D341Med (cell line): Measurements from ENCODE around the gene SCP2.
"Not testable (repeated sequence)": the region's sequence is repeated elsewhere in the genome, so short reads cannot be mapped to it uniquely, and the experiment has no call there.

Source experiments
- DNase-seq: peaks from one replicate; pipeline ENCODE4 v3.0.0; 2012; ENCODE audit warnings: low spot score

SCP2 gene

DNA sequence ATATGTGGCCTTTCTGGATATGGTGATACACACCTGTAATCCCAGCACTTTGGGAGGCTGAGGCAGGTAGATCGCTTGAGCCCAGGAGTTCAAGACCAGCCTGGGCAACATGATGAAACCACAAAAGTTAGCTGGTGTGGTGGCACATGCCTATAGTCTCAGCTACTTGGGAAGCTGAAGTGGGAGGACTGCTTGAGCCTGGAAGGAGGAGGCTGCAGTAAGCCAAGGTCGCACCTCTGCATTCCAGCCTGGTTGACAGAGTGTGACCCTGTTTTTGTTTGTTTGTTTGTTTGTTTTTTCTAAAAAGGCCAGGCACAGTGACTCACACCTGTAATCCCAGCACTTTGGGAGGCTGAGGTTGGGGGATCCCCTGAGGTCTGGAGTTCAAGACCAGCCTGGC is 42.2 kb downstream of the SCP2 start:
- DNase-seq, result not testable (repeated sequence)

DNA sequence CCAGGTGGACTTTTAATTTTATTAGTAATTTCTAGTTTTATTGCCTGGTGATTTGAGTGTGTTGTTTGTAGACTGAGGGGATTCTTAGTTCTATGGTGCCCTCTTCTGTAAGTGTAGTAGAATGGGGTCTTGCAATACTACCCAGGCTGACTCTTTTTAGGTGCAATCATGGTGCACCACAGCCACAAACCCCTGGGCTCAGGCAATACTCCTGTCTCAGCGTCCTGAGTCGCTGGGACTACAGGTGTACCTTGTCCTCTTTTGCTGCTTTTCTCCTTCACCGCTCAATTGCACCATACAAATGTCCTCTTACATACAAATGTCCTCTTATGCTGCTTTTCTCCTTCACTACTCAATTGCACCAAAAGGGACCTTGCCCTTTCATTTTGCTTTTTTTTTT is 43.1 kb downstream of the SCP2 start:
- peak; percentile 41 for DNase-seq

DNA sequence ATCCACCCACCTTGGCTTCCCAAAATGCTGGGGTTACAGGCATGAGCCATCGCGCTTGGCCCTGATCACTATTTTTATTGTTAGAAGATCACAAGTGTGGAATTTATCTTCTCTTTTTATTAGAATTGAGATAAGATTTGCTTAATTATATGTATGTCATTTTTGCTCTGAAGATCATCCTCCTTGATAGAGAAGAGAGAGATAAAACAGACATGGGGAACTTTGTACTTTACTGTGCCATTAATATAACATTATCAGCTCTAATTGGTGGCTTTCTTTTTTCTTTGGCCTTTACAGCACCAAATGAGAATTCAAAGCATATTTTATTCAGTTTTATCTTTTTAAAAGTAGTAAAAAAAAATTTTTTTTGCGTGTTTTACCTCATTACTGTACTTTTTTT is 46.8 kb downstream of the SCP2 start:
- DNase-seq, result no peak

DNA sequence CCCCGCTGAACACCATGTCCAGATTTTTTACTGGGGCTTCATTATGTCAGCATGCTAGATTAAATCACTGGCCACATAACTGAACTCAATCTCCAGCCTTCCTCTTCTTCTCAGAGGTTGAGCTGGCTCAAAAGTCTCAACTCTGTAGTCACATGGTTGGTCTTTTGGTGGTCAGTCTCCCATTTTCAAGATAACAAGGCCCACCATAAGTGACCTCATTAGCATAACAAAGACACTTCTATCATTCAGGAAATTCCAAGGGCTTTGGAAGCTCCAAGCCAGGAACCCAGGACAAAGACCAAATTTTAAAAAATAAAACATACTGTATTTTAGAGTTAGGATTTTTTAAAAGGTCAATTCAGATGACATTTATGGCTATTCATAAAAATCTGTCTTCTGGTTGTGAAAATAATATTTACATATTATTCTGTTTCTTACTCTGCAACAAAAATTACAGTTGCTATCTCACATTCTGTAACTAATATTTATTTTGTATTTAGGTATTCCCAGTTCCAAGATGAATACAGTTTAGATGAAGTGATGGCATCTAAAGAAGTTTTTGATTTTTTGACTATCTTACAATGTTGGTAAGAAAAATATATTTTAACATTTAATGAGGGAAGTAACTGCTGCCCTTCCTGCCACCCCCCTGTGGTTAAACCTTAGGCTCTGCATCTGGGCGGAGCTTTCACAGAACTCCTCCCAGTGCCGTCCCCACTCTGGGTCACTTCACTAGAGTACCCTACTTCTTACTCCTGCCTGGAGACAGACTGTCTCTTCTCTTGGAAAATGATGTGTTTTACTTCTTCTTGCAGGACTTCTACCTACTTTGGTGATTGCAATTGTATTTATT is 49.3 kb downstream of the SCP2 start:
- DNase-seq, result no peak

DNA sequence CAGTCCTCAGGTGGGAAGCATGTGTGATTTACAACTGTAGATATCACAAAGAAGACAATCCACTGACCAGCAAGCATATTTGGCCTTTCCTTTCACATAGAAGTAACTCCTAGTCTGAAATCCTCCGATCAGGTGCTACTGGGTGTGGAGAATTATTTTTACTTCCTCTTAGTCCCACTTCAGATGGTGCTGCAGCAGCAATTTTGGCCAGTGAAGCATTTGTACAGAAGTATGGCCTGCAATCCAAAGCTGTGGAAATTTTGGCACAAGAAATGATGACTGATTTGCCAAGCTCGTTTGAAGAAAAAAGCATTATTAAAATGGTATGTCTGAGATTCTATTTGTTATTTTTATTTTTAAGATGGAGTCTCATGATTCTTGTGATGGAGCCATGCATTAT is 51.0 kb downstream of the SCP2 start:
- no peak for DNase-seq

DNA sequence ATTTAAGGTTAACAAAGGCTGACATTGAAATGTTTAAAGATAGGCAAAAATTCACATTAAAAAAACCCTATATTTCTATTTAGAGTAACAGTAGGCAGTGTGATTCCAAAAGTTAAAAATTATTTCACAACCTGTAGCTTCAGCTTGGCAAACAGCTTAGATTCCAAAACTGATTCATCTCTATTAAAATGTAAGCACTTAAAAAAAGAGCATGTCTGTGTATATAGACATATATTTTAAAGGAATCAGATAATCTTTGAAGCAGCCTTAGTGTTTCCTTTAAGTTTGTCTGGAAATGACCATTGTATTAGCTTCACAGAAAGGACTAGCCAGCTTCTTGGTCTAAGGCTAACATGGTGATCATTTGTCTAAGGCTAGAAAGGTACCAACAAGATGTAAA is 65.7 kb downstream of the SCP2 start:
- DNase-seq, result not testable (repeated sequence)

DNA sequence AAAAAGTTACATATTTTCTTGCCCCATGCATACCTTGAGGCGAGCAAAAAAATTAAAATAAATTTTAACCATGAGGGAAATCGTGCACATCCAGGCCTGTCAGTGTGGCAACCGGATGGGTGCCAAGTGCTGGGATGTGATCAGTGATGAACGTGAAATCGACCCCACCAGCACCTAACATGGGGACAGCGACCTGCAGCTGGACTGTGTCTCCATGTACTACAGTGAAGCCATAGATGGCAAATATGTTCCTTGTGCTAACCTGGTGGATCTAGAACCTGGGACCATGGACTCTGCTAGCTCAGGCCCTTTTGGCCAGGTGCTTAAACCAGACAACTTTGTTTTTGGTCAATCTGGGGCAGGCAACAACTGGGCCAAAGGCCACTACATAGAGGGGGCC is 67.6 kb downstream of the SCP2 start:
- no peak for DNase-seq

DNA sequence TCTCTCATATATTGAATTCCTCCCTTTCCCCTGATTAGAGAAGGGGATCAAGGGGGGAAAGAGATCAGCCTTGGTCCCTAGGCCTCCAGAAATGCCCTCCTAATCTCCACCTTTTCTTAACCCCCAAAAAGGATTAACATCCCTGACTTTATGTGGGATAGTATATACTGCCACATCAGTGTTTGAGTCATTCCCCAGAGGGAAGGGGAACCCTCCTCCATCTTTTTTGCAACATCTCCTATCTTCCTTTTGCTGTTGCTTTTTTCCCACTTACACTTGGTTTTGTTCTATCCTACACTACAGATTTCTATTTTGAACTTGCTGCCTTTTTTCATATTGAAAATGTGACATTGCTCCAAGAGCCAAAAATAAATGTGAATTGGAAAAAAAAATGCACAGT is 69.6 kb downstream of the SCP2 start:
- DNase-seq, result no peak

DNA sequence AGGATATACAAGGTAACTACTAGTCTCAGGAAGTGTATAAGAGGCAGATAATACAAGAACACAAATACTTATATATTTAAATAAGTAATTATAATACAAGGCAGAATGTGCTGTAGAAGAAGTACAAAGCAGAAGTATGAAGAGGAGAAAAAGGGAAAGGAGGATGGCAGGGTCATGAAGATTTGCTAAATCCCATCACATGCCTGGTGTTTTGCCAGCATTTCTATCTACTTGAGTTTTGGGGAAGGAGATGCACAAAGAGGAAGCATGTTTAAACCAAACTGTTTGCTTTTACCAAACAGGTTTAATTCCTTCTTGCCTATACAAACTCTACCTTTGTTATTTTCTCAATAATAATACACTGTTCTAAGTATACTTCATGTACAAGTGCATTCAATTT is 74.1 kb downstream of the SCP2 start:
- DNase-seq, result no peak

DNA sequence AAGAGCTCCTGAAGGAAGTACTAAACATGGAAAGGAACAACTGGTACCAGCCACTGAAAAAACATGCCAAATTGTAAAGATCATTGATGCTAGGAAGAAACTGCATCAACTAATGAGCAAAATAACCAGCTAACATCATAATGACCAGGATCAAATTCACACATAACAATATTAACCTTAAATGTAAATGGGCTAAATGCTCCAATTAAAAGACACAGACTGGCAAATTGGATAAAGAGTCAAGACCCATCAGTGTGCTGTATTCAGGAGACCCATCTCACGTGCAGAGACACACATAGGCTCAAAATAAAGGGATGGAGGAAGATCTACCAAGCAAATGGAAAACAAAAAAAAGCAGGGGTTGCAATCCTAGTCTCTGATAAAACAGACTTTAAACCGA is 79.5 kb downstream of the SCP2 start:
- DNase-seq, result not testable (repeated sequence)

DNA sequence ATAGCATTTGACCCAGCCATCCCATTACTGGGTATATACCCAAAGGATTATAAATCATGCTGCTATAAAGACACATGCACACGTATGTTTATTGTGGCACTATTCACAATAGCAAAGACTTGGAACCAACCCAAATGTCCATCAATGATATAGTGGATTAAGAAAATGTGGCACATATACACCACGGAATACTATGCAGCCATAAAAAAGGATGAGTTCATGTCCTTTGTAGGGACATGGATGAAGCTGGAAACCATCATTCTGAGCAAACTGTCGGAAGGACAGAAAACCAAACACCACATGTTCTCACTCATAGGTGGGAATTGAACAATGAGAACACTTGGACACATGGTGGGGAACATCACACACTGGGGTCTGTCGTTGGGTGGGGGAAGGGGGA is 83.2 kb downstream of the SCP2 start:
- DNase-seq, result not testable (repeated sequence)

DNA sequence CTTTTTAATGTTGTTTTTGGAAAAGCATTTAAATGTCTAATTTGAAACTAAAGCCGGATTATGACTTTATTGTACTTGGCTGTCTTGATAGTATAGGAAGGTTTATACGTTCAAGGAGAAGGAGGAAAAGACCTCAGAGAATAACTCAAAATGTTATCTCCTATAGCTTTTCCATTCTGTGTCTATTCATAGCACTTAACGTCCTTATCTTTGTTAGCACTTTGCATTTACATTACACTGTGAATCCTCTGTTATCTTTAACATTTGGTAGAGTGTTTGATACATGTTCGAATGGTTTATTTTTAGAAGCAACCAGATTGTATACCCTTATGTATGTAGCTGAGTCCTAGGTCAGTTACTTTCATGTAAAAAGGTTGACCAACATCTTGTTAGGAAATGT is 84.1 kb downstream of the SCP2 start:
- DNase-seq, result no peak

DNA sequence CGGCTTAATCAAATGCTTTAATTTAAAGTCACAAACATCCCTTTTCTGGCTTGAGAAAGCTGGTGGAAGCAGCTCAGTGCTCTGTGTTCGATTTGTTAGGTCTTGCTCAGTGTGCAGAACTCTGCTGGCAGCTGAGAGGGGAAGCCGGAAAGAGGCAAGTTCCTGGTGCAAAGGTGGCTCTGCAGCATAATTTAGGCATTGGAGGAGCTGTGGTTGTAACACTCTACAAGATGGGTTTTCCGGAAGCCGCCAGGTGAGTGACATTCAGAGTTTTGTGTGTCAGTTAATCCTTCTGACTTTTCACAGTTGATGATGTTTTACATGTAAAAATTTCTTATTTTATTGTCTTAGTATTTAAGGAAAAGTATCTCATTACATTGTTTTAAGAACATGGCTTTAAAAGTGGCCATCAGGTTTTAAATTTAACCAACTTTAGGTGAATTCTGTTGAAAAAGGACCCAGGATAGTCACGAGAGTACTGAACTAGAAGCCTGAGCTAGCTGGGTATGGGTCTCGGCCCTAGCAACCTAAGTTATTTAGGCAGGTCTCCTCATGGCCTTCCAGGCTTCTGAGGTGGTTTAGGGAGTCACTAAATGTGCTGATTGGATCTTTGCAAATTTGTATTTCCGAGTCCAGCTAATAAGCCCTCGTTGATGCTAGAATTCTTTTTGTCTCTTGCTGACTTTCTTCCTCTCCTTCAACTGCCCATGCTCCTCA is 87.9 kb downstream of the SCP2 start:
- peak; percentile 82 for DNase-seq

DNA sequence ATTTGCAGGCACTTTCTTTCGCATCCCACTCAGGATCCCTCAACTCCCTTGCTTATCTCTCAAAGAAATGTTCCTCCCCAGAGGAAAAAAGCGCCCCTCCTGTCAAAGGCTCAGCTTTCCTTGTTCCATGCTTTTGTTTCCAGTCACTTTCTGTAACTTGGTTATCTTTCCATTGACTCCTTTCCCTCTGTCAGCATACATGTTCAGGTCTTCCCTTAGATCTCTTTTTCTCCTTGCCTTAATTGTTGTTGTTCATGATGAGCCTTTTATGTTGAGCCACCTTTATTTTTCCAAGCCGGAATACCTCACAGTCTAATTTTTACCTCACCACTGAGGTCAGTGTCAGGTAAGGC is 88.4 kb downstream of the SCP2 start:
- DNase-seq, result no peak

DNA sequence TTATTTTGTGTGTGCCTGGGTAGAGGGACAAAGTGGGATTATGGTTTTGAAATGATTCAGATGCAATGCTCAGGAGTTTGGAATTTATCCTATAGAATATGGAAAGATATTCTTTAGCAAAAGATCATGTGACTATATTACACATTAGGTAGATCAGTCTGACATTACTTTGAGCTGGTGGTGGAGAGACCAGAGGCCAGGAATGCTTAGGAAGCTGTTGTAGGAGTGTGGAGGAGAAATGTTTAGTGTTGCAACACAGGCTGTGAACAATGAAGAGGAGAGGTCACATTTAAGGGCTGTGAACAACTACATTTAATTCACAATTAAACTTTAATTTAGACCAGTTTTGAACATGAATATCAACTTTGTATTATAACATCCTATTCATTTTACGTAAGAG is 89.6 kb downstream of the SCP2 start:
- DNase-seq, result no peak

DNA sequence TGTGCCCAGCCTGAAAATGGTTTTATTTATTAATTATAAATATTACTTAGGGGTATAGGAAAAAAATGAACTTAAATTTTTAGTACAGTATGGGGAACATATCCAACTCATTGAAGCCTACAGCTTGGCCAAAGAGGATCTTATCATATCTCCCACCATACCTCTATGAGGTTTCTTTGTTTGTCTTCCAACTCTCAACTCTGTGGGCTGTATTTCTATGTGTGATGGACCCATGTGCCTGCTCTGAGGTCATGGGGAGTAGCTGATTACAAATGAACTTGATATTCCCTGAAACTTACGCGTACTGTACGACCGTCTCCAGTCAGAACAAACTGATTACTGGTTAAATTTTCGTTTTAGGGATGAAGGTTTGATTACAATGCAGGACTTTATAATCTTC is 93.5 kb downstream of the SCP2 start:
- no peak for DNase-seq

DNA sequence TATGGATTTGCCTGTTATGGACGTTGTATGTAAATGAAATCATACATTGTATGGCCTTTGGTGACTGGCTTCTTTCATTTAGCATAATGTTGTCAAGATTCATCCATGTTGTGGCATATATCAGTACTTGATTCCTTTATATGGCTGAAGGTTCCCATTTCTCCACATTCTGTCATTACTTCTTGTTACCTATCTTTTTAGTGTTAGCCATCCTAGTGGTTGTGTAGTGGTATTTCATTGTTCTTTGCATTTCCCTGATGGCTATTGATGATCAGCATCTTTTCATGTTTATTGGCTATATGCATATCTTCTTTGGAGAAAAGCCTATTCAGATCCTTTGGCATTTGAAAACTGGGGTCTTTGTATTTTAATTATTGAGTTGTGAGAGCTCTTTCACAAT is 95.1 kb downstream of the SCP2 start:
- no peak for DNase-seq

DNA sequence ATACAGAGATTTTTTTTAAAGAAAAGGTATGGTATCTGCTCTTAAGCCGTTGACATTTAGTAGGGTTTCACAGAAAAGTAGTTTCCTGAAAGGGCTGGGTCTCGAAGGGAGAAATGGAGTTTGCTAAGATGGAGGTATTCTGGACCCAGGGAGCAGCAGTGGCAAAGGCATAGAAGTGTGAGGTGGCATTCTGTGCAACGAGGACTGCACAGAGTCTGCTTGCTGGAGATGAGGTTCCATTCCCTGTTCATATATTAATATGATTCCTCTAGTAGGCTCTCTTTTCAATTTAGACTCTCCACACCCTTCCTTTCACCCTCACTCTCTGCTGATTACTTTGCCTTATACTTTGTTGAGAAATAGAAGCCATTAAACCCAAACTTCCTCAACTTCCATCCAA is 96.5 kb downstream of the SCP2 start:
- DNase-seq, result no peak

DNA sequence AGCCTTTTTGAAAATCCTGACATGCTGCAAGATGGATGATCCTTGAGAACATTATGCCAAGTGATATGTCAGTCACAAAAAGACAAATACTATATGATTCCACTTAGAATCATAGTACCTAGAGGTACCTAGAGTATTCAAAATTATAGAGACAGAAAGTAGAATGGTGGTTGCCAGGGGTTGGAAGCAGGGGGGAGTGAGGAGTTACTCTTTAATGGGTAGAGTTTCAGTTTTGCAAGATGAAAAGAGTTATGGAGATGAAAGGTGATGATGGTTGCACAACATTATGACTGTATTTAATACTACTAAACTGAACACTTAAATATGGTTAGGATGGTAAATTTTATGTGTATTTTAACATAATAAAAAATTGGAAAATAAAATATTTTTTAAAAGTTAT is 97.0 kb downstream of the SCP2 start:
- DNase-seq, result no peak

DNA sequence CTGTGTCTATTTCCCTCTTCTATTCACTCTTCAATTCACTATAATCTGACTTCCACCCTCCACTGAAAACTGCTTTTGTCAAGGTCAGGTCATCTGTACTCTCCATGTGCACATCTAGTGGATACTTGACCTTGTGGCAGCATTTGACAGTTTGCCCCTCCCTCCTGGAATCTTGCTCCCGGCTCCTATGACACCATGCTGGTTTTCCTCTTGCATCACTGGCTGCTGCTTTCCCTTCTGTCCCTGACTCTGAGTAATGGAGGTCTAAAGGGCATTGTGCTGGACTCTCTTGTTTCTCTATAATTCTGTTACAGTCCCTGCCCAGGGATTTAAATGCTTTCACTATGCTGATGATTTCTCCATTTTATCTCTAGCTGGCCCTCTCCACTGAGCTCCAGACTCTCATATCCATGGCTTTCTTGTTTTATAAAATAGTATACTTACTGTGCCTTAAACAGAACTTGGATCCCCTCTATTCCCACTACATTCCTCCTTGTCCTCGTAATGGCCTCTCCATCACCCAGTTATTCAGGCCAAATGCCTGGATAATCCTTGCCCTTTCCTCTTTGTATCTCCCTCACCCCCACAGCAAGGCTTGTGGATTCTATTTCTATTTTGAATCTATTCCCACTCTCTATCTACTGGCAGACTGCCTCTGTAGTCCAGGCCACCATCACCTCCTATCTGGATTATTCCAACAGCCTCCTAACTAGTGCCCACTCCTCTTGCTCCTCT is 98.1 kb downstream of the SCP2 start:
- DNase-seq, result no peak

DNA sequence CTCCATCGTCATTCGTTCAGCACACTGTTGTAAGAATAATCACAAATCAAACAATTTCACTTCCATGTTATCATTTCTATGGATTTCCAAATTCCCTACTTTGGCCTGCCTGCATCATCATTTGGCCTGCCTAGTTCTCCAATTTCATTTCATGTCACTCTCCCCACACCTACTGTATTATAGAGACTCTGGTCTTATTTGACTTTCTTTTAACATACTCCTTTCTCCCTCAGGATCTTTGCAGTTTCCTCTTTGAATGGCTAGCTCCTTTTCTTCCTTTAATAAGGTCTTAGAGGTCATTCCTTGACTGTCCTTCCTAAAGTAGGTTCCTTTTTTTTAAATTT is 98.7 kb downstream of the SCP2 start:
- DNase-seq, result no peak

DNA sequence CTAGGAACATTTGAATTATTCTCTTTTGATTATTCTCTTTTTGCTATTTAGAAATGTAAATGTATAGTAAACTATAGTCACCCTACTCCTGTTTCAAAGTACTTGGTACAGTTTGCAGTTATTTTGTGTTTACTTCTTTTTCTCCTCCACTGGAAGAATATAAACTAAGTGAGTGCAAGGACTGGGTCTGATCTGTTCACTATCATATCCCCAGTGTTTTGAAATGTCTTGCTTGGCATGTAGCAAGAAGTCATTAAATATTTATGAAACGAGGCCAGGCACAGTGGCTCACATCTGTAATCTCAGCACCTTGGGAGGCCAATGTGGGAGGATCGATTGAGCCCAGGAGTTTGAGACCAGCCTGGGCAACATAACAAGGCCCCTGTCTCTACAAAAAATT is 99.2 kb downstream of the SCP2 start:
- DNase-seq, result no peak

DNA sequence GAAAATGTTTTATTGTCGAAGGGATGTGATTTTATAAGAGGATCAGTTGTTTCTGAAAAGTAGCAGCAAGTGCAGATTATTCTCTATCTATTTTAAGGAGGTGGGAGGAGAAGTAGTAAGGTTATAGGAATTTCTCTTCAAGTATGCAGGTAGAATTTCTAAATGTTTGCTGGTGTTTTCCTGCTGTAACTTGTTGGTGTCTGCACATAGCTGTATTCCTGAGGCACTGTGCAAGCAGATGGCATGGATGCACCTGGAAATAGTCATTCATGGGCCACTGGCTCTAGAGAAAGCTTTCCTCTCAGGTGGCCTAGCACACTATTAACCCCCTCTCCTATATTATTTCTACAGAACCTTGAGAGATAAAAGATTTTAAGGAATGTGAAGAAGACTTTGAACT is 104.7 kb downstream of the SCP2 start:
- DNase-seq, result no peak
